CD14-positive monocyte (primary cell): ENCODE data around the gene CLPSL2. TPM values are rescaled to one million over a fixed set of nuclear protein-coding genes. Genes with fewer than 3 reads are reported as not detected.

Experiments
- DNase-seq, 3 donors: peaks; one replicate each; pipeline ENCODE4 v3.0.0-alpha.2; 2011 to 2022
- H2AFZ ChIP-seq: 2 replicates; pipeline ENCODE4 v1.6.0; 2012; ENCODE audit warnings: mild to moderate bottlenecking, low read depth, low read length, inconsistent platforms; ENCODE audit not compliant: insufficient read depth, poor library complexity, severe bottlenecking
- H3K27ac ChIP-seq, 2 donors: 1 replicate in 1 of 2; 2 replicates in 1 of 2; pipeline ENCODE4 v1.5.1; 2012 to 2013; ENCODE audit warnings: low read length in 2 of 2, control low read depth in 1 of 2, inconsistent platforms in 1 of 2, low read depth in 1 of 2, mild to moderate bottlenecking in 1 of 2
- H3K27me3 ChIP-seq, 2 donors: one replicate each; pipeline versions ENCODE4 v1.6.0 to v1.6.1; 2011 to 2013; ENCODE audit warnings: low read length in 2 of 2; ENCODE audit not compliant: control insufficient read depth in 2 of 2, insufficient read depth in 2 of 2
- H3K36me3 ChIP-seq, 2 donors: replicated peaks in 1 of 2; 1 replicate in 1 of 2; 2 replicates in 1 of 2; pipeline versions ENCODE4 v1.5.1 to v1.6.1; 2012 to 2013; ENCODE audit warnings: low read length in 2 of 2, control low read depth in 1 of 2, inconsistent platforms in 1 of 2, mild to moderate bottlenecking in 1 of 2; ENCODE audit not compliant: insufficient read depth in 2 of 2, control insufficient read depth in 1 of 2
- H3K4me1 ChIP-seq, 2 donors: 1 replicate in 1 of 2; 2 replicates in 1 of 2; pipeline versions ENCODE4 v1.5.1 to v1.6.1; 2012 to 2013; ENCODE audit warnings: low read length in 2 of 2, control low read depth in 1 of 2, inconsistent platforms in 1 of 2, mild to moderate bottlenecking in 1 of 2, moderate library complexity in 1 of 2; ENCODE audit not compliant: insufficient read depth in 2 of 2, control insufficient read depth in 1 of 2
- H3K4me2 ChIP-seq: replicated peaks from 2 replicates; pipeline ENCODE3; 2012; ENCODE audit warnings: low read length, moderate library complexity, mild to moderate bottlenecking; ENCODE audit not compliant: poor library complexity, severe bottlenecking; ENCODE audit errors: extremely low read depth
- H3K4me3 ChIP-seq, 3 experiments: fragments of 200-600 bp in 1 of 3; sonication (generic) in 1 of 3; replicated peaks in 1 of 3; 1 replicate in 2 of 3; 2 replicates in 1 of 3; pipeline ENCODE4 v1.5.1; 2011 to 2013; ENCODE audit warnings: low read length in 3 of 3, mild to moderate bottlenecking in 3 of 3, control low read depth in 2 of 3, low read depth in 2 of 3, inconsistent platforms in 1 of 3, moderate library complexity in 1 of 3
- H3K79me2 ChIP-seq: 2 replicates; pipeline ENCODE4 v1.6.0; 2012; ENCODE audit warnings: mild to moderate bottlenecking, control low read depth, inconsistent platforms, low read length, moderate library complexity; ENCODE audit not compliant: insufficient read depth
- H3K9ac ChIP-seq: 2 replicates; pipeline ENCODE4 v1.6.0; 2017; ENCODE audit warnings: low read length, mild to moderate bottlenecking; ENCODE audit not compliant: insufficient read depth, poor library complexity, severe bottlenecking
- H3K9me3 ChIP-seq, 2 donors: replicated peaks in 1 of 2; 1 replicate in 1 of 2; 2 replicates in 1 of 2; pipeline versions ENCODE4 v1.5.1 to v1.6.1; 2012 to 2013; ENCODE audit warnings: low read length in 2 of 2, control low read depth in 1 of 2; ENCODE audit not compliant: control insufficient read depth in 1 of 2, insufficient read depth in 1 of 2
- H4K20me1 ChIP-seq: 2 replicates; pipeline ENCODE4 v1.6.0; 2012; ENCODE audit warnings: mild to moderate bottlenecking, low read length, control low read depth, moderate library complexity; ENCODE audit not compliant: insufficient read depth
- H3K27ac Mint-ChIP-seq, 7 donors: one replicate each; pipeline ENCODE4 v1.8.0; 2020; ENCODE audit warnings: mild to moderate bottlenecking in 7 of 7, mixed read lengths in 7 of 7, moderate library complexity in 6 of 7, inconsistent platforms in 2 of 7
- H3K27me3 Mint-ChIP-seq, 3 donors: one replicate each; pipeline ENCODE4 v1.8.0; 2021 to 2022; ENCODE audit warnings: low read depth in 3 of 3, mild to moderate bottlenecking in 3 of 3, mixed read lengths in 3 of 3, moderate library complexity in 3 of 3, inconsistent platforms in 1 of 3
- H3K36me3 Mint-ChIP-seq, 2 donors: one replicate each; pipeline ENCODE4 v1.8.0; 2020; ENCODE audit warnings: mixed read lengths in 2 of 2, inconsistent platforms in 1 of 2, mild to moderate bottlenecking in 1 of 2
- H3K4me1 Mint-ChIP-seq: one replicate; pipeline ENCODE4 v1.8.0; 2020; ENCODE audit warnings: mild to moderate bottlenecking, mixed read lengths
- H3K4me3 Mint-ChIP-seq, 2 donors: one replicate each; pipeline ENCODE4 v1.8.0; 2020; ENCODE audit warnings: mild to moderate bottlenecking in 2 of 2, mixed read lengths in 2 of 2, moderate library complexity in 1 of 2
- H3K9me3 Mint-ChIP-seq, 7 donors: one replicate each; pipeline ENCODE4 v1.8.0; 2020 to 2022; ENCODE audit warnings: mixed read lengths in 7 of 7, mild to moderate bottlenecking in 6 of 7, moderate library complexity in 6 of 7, inconsistent platforms in 2 of 7
- CTCF ChIP-seq: fragments of 200-600 bp; IDR thresholded peaks from one replicate; pipeline ENCODE4 v1.8.0; 2022; ENCODE audit warnings: antibody characterized with exemption, mild to moderate bottlenecking
- WGBS: methylation state at CpG from one replicate; pipeline ENCODE4 v1.1.5; 2013; ENCODE audit warnings: missing lambda C conversion rate; ENCODE audit not compliant: insufficient coverage; 5-methylcytosine and 5-hydroxymethylcytosine counted together
- intact Hi-C, 2 donors: fragments of 100-400 bp; cut with micrococcal nuclease; formaldehyde crosslinking; loops; one replicate each; pipeline versions ENCODE4 v1.15.0 to v1.15.1; 2023
- polyA plus RNA-seq, 3 donors: library from polyadenylated mRNA; depleted of rRNA in 1 of 3; unstranded in 2 of 3; stranded (reverse) in 1 of 3; fragments of 300-500 nt in 2 of 3; fragments of >200 nt in 1 of 3; fragmentation: Illumina TruSeq in 2 of 3; gene quantifications; 1 replicate in 2 of 3; 2 replicates in 1 of 3; pipeline ENCODE4 v1.2.3, GENCODE V29; 2012 to 2021

Gene CLPSL2
- polyA plus RNA-seq, 3 donors: not detected

DNA sequence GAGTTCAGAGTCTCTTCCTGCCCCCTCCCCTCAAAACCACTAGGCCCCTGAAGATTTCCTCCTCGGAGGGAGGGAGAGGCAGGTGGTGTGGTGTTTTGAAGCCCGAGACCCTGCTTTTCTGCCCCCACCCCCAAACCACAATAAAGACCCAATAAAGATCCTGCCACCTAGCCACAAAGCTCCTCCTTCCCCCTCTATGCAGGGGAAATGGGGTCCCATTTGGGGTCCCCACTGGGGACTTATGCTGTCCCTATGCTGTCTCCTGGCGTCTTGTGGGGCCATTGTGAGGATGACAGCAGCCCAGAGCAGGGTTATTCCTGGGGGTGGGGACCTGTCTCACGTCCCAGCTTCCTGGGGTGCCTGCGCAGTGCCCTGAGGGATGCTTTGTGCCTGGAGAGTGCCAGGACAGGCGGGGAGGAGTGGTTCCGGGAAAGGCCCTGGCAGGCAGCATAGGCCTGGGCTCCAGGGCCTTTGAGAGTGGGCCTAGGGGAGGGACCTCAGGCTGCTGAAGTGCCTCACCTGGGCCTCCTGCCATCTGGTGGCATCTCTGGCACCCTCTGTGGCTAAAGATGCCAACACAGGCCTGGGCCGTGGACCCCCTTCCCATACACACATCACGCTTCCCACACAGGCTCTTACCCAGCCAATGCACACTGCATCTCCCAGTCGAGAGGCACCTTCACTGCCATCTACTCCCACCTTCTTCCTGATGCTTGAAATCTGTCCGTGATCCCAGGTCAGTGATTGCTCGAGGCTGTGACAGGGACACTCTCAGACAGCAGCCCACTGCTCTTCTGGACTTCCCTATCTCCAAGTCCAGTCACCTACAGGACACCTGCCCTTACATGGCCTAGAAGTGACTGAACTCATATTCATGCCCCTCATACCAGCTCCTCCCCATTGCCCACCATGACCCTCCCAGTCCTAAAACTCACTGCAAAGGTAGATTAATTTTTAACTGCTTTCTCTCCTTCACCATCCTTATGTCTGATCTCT, 47.4 kb upstream of the CLPSL2 start:
- H2AFZ ChIP-seq: peak overlapping the region; percentile 74
- H3K9ac ChIP-seq: no peak overlapping the region
- peak overlapping the region in 1 of 3 experiments; percentile 95 for H3K4me3 ChIP-seq
- H3K27me3 ChIP-seq: no peaks in the 10 kb centered on the region
- Mint-ChIP-seq H3K27ac (peak overlapping the region; percentile 86 to 95 (median 94)), H3K27me3 (peaks cover 0 to 5% (median 0%) of the 10 kb centered on the region in 3 donors), H3K9me3 (no peaks in the 10 kb centered on the region), H3K36me3 (no peaks in the 10 kb centered on the region), H3K4me1 (peaks cover 82% of the 10 kb centered on the region), H3K4me3 (peak overlapping the region; percentile 31 to 83)
- H3K4me2 ChIP-seq: peak overlapping the region; percentile 89
- no peaks in the 10 kb centered on the region for H3K9me3 ChIP-seq
- H3K4me1 ChIP-seq: peaks cover 83 to 94% of the 10 kb centered on the region in 2 donors
- peak overlapping the region; percentile 62 to 92 for H3K27ac ChIP-seq
- H4K20me1 ChIP-seq: no peaks in the 10 kb centered on the region
- no peak for TF ChIP-seq CTCF
- 26% methylated on average over 9 of the region's 12 CpGs for whole genome bisulfite sequencing
- H3K79me2 ChIP-seq: peaks cover 10% of the 10 kb centered on the region
- no peaks in the 10 kb centered on the region for H3K36me3 ChIP-seq
- intact Hi-C loops: loop anchor here in 1 of 2 donors (2.0 kb wide), 1 partner anchor 42 kb away; no protein-coding TSS in a partner anchor
- no peak for DNase-seq

GRCh38 chr6:35729722-35730121, 46.7 kb upstream of the CLPSL2 start:
- H3K36me3 Mint-ChIP-seq: no peaks in the 10 kb centered on the region
- intact Hi-C loops: loop anchor here (2.0 to 10.0 kb wide), 3 partner anchors 37 to 435 kb away; partner anchors contain the start of gene DEF6 (in 1 of the 2)
- Histone ChIP-seq H3K36me3 (no peaks in the 10 kb centered on the region), H3K9ac (no peak overlapping the region), H4K20me1 (no peaks in the 10 kb centered on the region), H3K4me3 (peak overlapping the region in 1 of 3 experiments; percentile 95), H2AFZ (peak overlapping the region; percentile 74), H3K4me1 (peaks cover 75 to 86% of the 10 kb centered on the region in 2 donors), H3K4me2 (peak overlapping the region; percentile 89), H3K9me3 (no peaks in the 10 kb centered on the region), H3K79me2 (peaks cover 10% of the 10 kb centered on the region), H3K27me3 (no peaks in the 10 kb centered on the region), H3K27ac (peak overlapping the region; percentile 28 to 92)
- DNase-seq: no peak
- peaks cover 0 to 5% (median 0%) of the 10 kb centered on the region in 3 donors for H3K27me3 Mint-ChIP-seq
- 29% methylated on average over 2 of the region's 2 CpGs for WGBS
- H3K4me1 Mint-ChIP-seq: peaks cover 75% of the 10 kb centered on the region
- H3K9me3 Mint-ChIP-seq: no peaks in the 10 kb centered on the region
- H3K27ac Mint-ChIP-seq: peak overlapping the region in 6 of 7 donors; percentile 63 to 95 (median 91)
- no peak for TF ChIP-seq CTCF
- H3K4me3 Mint-ChIP-seq: peak overlapping the region; percentile 31 to 32
